HCT116 (cell line): ENCODE measurements around the gene GRIK3. TPM values are rescaled to one million over a fixed set of nuclear protein-coding genes. Genes with fewer than 3 reads are reported as not detected.

Experiments used
- ATAC-seq: fragments of 200-7000 bp; cut with Tn5 transposase; 2 replicates; pipeline ENCODE4 v1.9.1; 2020; ENCODE audit warnings: mild to moderate bottlenecking, moderate library complexity
- BruUV-seq: library from RNA; stranded (reverse); fragments of 400-500 nt; replicated peaks from 2 replicates; lab custom pipeline; 2021; lab: Mats Ljungman, UMichigan
- CTCF ChIA-PET: fragments of 300-600 bp; sonication (Branson Sonifier 250); formaldehyde crosslinking; loops from one replicate; lab custom pipeline; 2021; ENCODE audit warnings: antibody characterized with exemption; lab: Charles Lee
- POLR2A ChIA-PET: fragments of 300-600, 350-600 bp; sonication (Branson Sonifier 250); formaldehyde crosslinking; loops from one replicate; lab custom pipeline; 2021; ENCODE audit warnings: antibody characterized with exemption; lab: Charles Lee
- RAD21 ChIA-PET, 2 experiments: fragments of 300-600 bp; sonication (Branson Sonifier 250); formaldehyde crosslinking; loops; one replicate each; lab custom pipeline; 2023; ENCODE audit warnings: low total read pairs in 2 of 2; ENCODE audit not compliant: uncharacterized antibody in 2 of 2, unreplicated experiment in 2 of 2, low non-redundant PET in 1 of 2; lab: Charles Lee
- DNase-seq: peaks from one replicate; pipeline ENCODE4 v3.0.0-alpha.2; 2010; ENCODE audit warnings: low read depth, low spot score
- H2AFZ ChIP-seq: fragments of 200-600 bp; shearing (Covaris generic), sonication (generic); 2 replicates; pipeline ENCODE4 v1.6.1; 2017; ENCODE audit warnings: low read depth, mixed run types, mixed read lengths, antibody characterized with exemption, low read length; ENCODE audit not compliant: poor library complexity, severe bottlenecking
- H3K27ac ChIP-seq: 2 replicates; pipeline ENCODE4 v1.5.1; 2012; ENCODE audit warnings: low read depth, low read length
- H3K27me3 ChIP-seq: fragments of 200-600 bp; sonication (generic); 2 replicates; pipeline ENCODE4 v1.6.1; 2016; ENCODE audit warnings: mixed run types, low read length, mixed read lengths; ENCODE audit not compliant: insufficient read depth
- H3K36me3 ChIP-seq, 2 experiments: fragments of 200-500 bp in 1 of 2; fragments of 200-600 bp in 1 of 2; sonication (Bioruptor generic) in 1 of 2; sonication (generic) in 1 of 2; 2 replicates each; pipeline versions ENCODE4 v1.5.1 to v1.6.1; 2014 to 2016; ENCODE audit warnings: low read length in 2 of 2, inconsistent platforms in 1 of 2, mixed read lengths in 1 of 2, mixed run types in 1 of 2; ENCODE audit not compliant: insufficient read depth in 2 of 2, control insufficient read depth in 1 of 2
- H3K4me1 ChIP-seq, 2 experiments: fragments of 200-600 bp in 1 of 2; sonication (generic) in 1 of 2; 2 replicates each; pipeline versions ENCODE4 v1.5.1 to v1.6.1; 2012 to 2017; ENCODE audit warnings: low read length in 2 of 2, inconsistent platforms in 1 of 2, mild to moderate bottlenecking in 1 of 2, mixed read lengths in 1 of 2, mixed run types in 1 of 2, moderate library complexity in 1 of 2; ENCODE audit not compliant: insufficient read depth in 2 of 2, control insufficient read depth in 1 of 2
- H3K4me2 ChIP-seq: fragments of 200-600 bp; sonication (generic); 2 replicates; pipeline ENCODE4 v1.6.1; 2017; ENCODE audit warnings: mixed run types, low read length, mixed read lengths
- H3K4me3 ChIP-seq, 2 experiments: fragments of 200-600 bp in 1 of 2; sonication (generic) in 1 of 2; replicated peaks in 1 of 2; 2 replicates each; pipeline ENCODE4 v1.5.1; 2011 to 2016; ENCODE audit warnings: low read length in 2 of 2, control low read depth in 1 of 2, low read depth in 1 of 2, mild to moderate bottlenecking in 1 of 2, mixed read lengths in 1 of 2, mixed run types in 1 of 2
- H3K79me2 ChIP-seq: fragments of 200-600 bp; sonication (generic); 2 replicates; pipeline ENCODE4 v1.6.1; 2017; ENCODE audit warnings: mild to moderate bottlenecking, mixed run types, low read length, moderate library complexity, mixed read lengths; ENCODE audit not compliant: insufficient read depth
- H3K9ac ChIP-seq: fragments of 200-600 bp; sonication (generic); 2 replicates; pipeline ENCODE4 v1.6.1; 2016; ENCODE audit warnings: low read length, mixed read lengths
- H3K9me2 ChIP-seq: fragments of 200-600 bp; sonication (generic), shearing (Covaris generic); 2 replicates; pipeline ENCODE4 v1.6.1; 2017; ENCODE audit warnings: mixed run types, mild to moderate bottlenecking, moderate library complexity; ENCODE audit not compliant: insufficient read depth
- H3K9me3 ChIP-seq, 2 experiments: fragments of 200-500 bp in 1 of 2; fragments of 200-600 bp in 1 of 2; sonication (Bioruptor generic) in 1 of 2; sonication (generic) in 1 of 2; 2 replicates each; pipeline ENCODE4 v1.6.1; 2014 to 2017; ENCODE audit warnings: low read length in 2 of 2, mixed read lengths in 2 of 2, inconsistent platforms in 1 of 2, low read depth in 1 of 2, mild to moderate bottlenecking in 1 of 2, mixed run types in 1 of 2, moderate library complexity in 1 of 2; ENCODE audit not compliant: control insufficient read depth in 1 of 2, insufficient read depth in 1 of 2
- H4K20me1 ChIP-seq: fragments of 200-600 bp; sonication (generic), shearing (Covaris generic); 2 replicates; pipeline ENCODE4 v1.6.1; 2017; ENCODE audit warnings: mixed run types, mild to moderate bottlenecking, moderate library complexity; ENCODE audit not compliant: insufficient read depth
- EGR1 ChIP-seq: IDR thresholded peaks from 2 replicates; pipeline ENCODE4 v1.6.1; 2012; ENCODE audit warnings: low read depth
- ELF1 ChIP-seq: IDR thresholded peaks from 2 replicates; pipeline ENCODE4 v1.6.1; 2012; ENCODE audit warnings: low read depth, borderline replicate concordance
- EZH2 ChIP-seq: fragments of 200-600 bp; sonication (generic); IDR thresholded peaks from 2 replicates; pipeline ENCODE4 v1.6.1; 2017; ENCODE audit warnings: antibody characterized with exemption, mixed run types
- EZH2phosphoT487 ChIP-seq: fragments of 200-600 bp; IDR thresholded peaks from 2 replicates; pipeline ENCODE4 v1.6.1; 2018; ENCODE audit warnings: antibody characterized with exemption, borderline replicate concordance
- FOSL1 ChIP-seq: IDR thresholded peaks from 2 replicates; pipeline ENCODE4 v1.6.1; 2012; ENCODE audit warnings: low read depth
- POLR2AphosphoS5 ChIP-seq: IDR thresholded peaks from 2 replicates; pipeline ENCODE4 v1.6.1; 2011; ENCODE audit warnings: mild to moderate bottlenecking, low read depth, low read length, moderate library complexity
- SIN3A ChIP-seq: IDR thresholded peaks from 2 replicates; pipeline ENCODE4 v1.6.1; 2012; ENCODE audit warnings: low read depth
- SP1 ChIP-seq: IDR thresholded peaks from 2 replicates; pipeline ENCODE4 v1.6.1; 2012; ENCODE audit warnings: low read depth
- SRF ChIP-seq: IDR thresholded peaks from 2 replicates; pipeline ENCODE4 v1.6.1; 2012; ENCODE audit warnings: low read depth
- ZNF274 ChIP-seq: fragments of 200-500 bp; sonication (Bioruptor generic); IDR thresholded peaks from 2 replicates; pipeline ENCODE4 v1.6.1; 2014; ENCODE audit warnings: mild to moderate bottlenecking, low read depth, low read length, inconsistent platforms
- intact Hi-C: fragments of 100-400 bp; cut with micrococcal nuclease; formaldehyde crosslinking; loops from 2 replicates; pipeline ENCODE4 v1.10.0; 2022
- total RNA-seq: library from RNA; stranded (reverse); gene quantifications from one replicate; pipeline ENCODE4 v1.2.1, GENCODE V29; 2021; ENCODE audit not compliant: unreplicated experiment
- TF ChIP-seq, protein P1 (sequence below): IDR thresholded peaks from 2 replicates; pipeline ENCODE4 v1.6.1; 2012; ENCODE audit warnings: low read depth
- TF ChIP-seq, protein P2 (sequence below): IDR thresholded peaks from 2 replicates; pipeline ENCODE4 v1.6.1; 2012
- TF ChIP-seq, protein P3 (sequence below): IDR thresholded peaks from 2 replicates; pipeline ENCODE4 v1.6.1; 2011; ENCODE audit warnings: mild to moderate bottlenecking, low read length, moderate library complexity; ENCODE audit not compliant: insufficient replicate concordance; ENCODE audit errors: extremely low read depth

The GRIK3 gene
- total RNA-seq, 1 experiment from 2014 or later = not detected

DNA sequence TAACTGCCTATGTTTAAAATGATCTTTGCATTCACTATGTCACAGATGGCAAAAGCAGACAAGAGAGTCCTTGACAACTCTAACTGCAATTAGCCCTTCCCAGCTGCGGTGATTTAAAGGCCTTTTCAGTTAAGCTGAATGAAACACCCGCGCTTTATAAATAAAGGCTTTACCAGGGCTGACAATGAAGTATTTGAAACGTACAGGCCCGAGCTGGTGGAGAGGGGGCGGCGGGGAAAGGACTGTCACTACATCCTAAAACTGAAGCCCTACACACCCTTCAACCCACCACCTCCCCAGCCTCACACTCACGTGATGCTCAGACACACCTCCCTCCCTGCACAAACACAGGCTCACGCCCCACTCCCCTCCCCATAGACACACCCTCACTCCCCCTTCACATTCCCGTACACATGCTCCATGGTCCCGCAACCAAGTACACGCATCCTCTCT is 45.5 kb downstream of the GRIK3 start:
- Histone ChIP-seq H3K27ac (no peak overlapping the region), H3K9me3 (no peaks in the 10 kb centered on the region), H3K4me3 (no peak overlapping the region), H3K27me3 (peaks cover 56% of the 10 kb centered on the region), H4K20me1 (no peaks in the 10 kb centered on the region), H3K36me3 (no peaks in the 10 kb centered on the region), H3K79me2 (no peaks in the 10 kb centered on the region), H3K9me2 (no peaks in the 10 kb centered on the region), H3K4me1 (no peaks in the 10 kb centered on the region), H3K9ac (no peak overlapping the region), H3K4me2 (no peak overlapping the region), H2AFZ (no peak overlapping the region)
- DNase-seq = no peak
- ATAC-seq = no peak
- ChIA-PET RAD21 (no interaction called here), CTCF (no interaction called here), POLR2A (no interaction called here)
- intact Hi-C loops = no loop called here
- TF ChIP-seq ZNF274 = no peak
- BruUV-seq = no TSS peak

DNA sequence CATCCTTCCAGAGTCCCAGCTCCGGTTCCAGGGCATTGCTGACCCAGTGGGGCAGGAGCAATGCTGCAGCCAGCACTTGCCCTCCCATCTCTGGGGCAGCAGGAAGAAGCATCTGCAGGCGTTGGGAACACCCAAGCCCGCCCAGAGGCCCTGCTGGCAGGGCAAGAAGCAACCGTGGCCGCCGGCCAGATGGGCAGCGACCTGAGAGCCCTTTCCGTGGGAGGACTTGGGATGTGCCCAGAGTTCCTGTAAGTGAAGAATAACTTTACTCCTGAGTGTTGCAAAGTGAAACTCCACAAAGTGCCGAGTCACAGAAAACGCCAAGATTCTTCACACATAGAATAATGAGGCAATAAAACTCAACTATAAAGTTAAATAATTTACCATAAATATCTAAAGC is 46.0 kb downstream of the GRIK3 start:
- no peaks in the 10 kb centered on the region for H4K20me1 ChIP-seq
- peaks cover 52% of the 10 kb centered on the region for H3K27me3 ChIP-seq
- no peaks in the 10 kb centered on the region for H3K4me1 ChIP-seq
- DNase-seq (no peak), ATAC-seq (no peak)
- no peak overlapping the region for H3K4me3 ChIP-seq
- H3K4me2 ChIP-seq = no peak overlapping the region
- no peaks in the 10 kb centered on the region for H3K79me2 ChIP-seq
- no peak overlapping the region for H3K9ac ChIP-seq
- ChIA-PET RAD21 (no interaction called here), POLR2A (no interaction called here), CTCF (no interaction called here)
- intact Hi-C loops = no loop called here
- no peak overlapping the region for H2AFZ ChIP-seq
- no peaks in the 10 kb centered on the region for H3K36me3 ChIP-seq
- H3K9me3 ChIP-seq = no peaks in the 10 kb centered on the region
- H3K27ac ChIP-seq = no peak overlapping the region
- no TSS peak for BruUV-seq
- no peaks in the 10 kb centered on the region for H3K9me2 ChIP-seq
- TF ChIP-seq, protein P1, sequence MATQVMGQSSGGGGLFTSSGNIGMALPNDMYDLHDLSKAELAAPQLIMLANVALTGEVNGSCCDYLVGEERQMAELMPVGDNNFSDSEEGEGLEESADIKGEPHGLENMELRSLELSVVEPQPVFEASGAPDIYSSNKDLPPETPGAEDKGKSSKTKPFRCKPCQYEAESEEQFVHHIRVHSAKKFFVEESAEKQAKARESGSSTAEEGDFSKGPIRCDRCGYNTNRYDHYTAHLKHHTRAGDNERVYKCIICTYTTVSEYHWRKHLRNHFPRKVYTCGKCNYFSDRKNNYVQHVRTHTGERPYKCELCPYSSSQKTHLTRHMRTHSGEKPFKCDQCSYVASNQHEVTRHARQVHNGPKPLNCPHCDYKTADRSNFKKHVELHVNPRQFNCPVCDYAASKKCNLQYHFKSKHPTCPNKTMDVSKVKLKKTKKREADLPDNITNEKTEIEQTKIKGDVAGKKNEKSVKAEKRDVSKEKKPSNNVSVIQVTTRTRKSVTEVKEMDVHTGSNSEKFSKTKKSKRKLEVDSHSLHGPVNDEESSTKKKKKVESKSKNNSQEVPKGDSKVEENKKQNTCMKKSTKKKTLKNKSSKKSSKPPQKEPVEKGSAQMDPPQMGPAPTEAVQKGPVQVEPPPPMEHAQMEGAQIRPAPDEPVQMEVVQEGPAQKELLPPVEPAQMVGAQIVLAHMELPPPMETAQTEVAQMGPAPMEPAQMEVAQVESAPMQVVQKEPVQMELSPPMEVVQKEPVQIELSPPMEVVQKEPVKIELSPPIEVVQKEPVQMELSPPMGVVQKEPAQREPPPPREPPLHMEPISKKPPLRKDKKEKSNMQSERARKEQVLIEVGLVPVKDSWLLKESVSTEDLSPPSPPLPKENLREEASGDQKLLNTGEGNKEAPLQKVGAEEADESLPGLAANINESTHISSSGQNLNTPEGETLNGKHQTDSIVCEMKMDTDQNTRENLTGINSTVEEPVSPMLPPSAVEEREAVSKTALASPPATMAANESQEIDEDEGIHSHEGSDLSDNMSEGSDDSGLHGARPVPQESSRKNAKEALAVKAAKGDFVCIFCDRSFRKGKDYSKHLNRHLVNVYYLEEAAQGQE = no peak
- TF ChIP-seq FOSL1 (no peak), EZH2phosphoT487 (no peak), POLR2AphosphoS5 (no peak), EGR1 (no peak), EZH2 (no peak), SRF (no peak), ELF1 (no peak), SIN3A (no peak), SP1 (no peak)
- TF ChIP-seq, protein P2, sequence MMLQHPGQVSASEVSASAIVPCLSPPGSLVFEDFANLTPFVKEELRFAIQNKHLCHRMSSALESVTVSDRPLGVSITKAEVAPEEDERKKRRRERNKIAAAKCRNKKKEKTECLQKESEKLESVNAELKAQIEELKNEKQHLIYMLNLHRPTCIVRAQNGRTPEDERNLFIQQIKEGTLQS = no peak
- TF ChIP-seq, protein P3, sequence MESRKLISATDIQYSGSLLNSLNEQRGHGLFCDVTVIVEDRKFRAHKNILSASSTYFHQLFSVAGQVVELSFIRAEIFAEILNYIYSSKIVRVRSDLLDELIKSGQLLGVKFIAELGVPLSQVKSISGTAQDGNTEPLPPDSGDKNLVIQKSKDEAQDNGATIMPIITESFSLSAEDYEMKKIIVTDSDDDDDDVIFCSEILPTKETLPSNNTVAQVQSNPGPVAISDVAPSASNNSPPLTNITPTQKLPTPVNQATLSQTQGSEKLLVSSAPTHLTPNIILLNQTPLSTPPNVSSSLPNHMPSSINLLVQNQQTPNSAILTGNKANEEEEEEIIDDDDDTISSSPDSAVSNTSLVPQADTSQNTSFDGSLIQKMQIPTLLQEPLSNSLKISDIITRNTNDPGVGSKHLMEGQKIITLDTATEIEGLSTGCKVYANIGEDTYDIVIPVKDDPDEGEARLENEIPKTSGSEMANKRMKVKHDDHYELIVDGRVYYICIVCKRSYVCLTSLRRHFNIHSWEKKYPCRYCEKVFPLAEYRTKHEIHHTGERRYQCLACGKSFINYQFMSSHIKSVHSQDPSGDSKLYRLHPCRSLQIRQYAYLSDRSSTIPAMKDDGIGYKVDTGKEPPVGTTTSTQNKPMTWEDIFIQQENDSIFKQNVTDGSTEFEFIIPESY = no peak
